Ishikawa (cell line): Measurements from ENCODE around the gene ASTN2.

Experiments
- CEBPB ChIP-seq: IDR thresholded peaks from 2 replicates; pipeline ENCODE4 v1.6.1; 2012
- CREB1 ChIP-seq: IDR thresholded peaks from 2 replicates; pipeline ENCODE4 v1.6.1; 2012; ENCODE audit warnings: low read depth
- EGR1 ChIP-seq: IDR thresholded peaks from 2 replicates; pipeline ENCODE4 v1.6.1; 2012
- EP300 ChIP-seq: IDR thresholded peaks from 2 replicates; pipeline ENCODE4 v1.6.1; 2012; ENCODE audit warnings: borderline replicate concordance
- FOXM1 ChIP-seq: IDR thresholded peaks from 2 replicates; pipeline ENCODE4 v1.6.1; 2012; ENCODE audit warnings: low read depth, borderline replicate concordance
- MAX ChIP-seq: IDR thresholded peaks from 2 replicates; pipeline ENCODE4 v1.6.1; 2012
- NFIC ChIP-seq: IDR thresholded peaks from 2 replicates; pipeline ENCODE4 v1.6.1; 2012
- RAD21 ChIP-seq: IDR thresholded peaks from 2 replicates; pipeline ENCODE4 v1.6.1; 2012; ENCODE audit warnings: low read depth
- REST ChIP-seq: IDR thresholded peaks from 2 replicates; pipeline ENCODE4 v1.6.1; 2012; ENCODE audit warnings: low read depth, mild to moderate bottlenecking
- TAF1 ChIP-seq: IDR thresholded peaks from 2 replicates; pipeline ENCODE4 v1.6.1; 2012; ENCODE audit warnings: low read depth, mild to moderate bottlenecking
- TCF12 ChIP-seq: IDR thresholded peaks from 2 replicates; pipeline ENCODE4 v1.6.1; 2012; ENCODE audit warnings: low read depth
- TEAD4 ChIP-seq: IDR thresholded peaks from 2 replicates; pipeline ENCODE4 v1.6.1; 2012
- USF1 ChIP-seq: IDR thresholded peaks from 2 replicates; pipeline ENCODE4 v1.6.1; 2012
- YY1 ChIP-seq: IDR thresholded peaks from 2 replicates; pipeline ENCODE4 v1.6.1; 2012; ENCODE audit warnings: low read depth
- ZBTB7A ChIP-seq: IDR thresholded peaks from 2 replicates; pipeline ENCODE4 v1.6.1; 2012; ENCODE audit warnings: low read depth

The ASTN2 gene

GRCh38 chr9:117000834-117001233 lies 414.0 kb downstream of the ASTN2 start:
- no peak for TF ChIP-seq TCF12
- TF ChIP-seq RAD21 = no peak
- no peak for TF ChIP-seq FOXM1
- no peak for TF ChIP-seq EGR1
- no peak for TF ChIP-seq TEAD4
- no peak for TF ChIP-seq CREB1
- TF ChIP-seq ZBTB7A = no peak
- TF ChIP-seq TAF1 = no peak
- no peak for TF ChIP-seq USF1
- no peak for TF ChIP-seq CEBPB
- no peak for TF ChIP-seq REST

- no peak for TF ChIP-seq EP300
- no peak for TF ChIP-seq ZBTB7A
- no peak for TF ChIP-seq USF1
- TF ChIP-seq REST = no peak
- no peak for TF ChIP-seq TAF1
- no peak for TF ChIP-seq RAD21
- no peak for TF ChIP-seq TCF12
- TF ChIP-seq YY1 = no peak
- no peak for TF ChIP-seq FOXM1
- no peak for TF ChIP-seq TEAD4
- no peak for TF ChIP-seq CREB1
These were observed 414.6 kb downstream of the ASTN2 start for GRCh38 chr9:117000196-117000723.

GRCh38 chr9:116998305-116998704 lies 416.6 kb downstream of the ASTN2 start:
- TF ChIP-seq REST (peak; percentile 88), ZBTB7A (no peak)

- TF ChIP-seq TCF12 = no peak
- no peak for TF ChIP-seq FOXM1
- TF ChIP-seq ZBTB7A = no peak
- TF ChIP-seq EP300 = no peak
- no peak for TF ChIP-seq NFIC
- TF ChIP-seq USF1 = no peak
- TF ChIP-seq EGR1 = no peak
- TF ChIP-seq TEAD4 = no peak
- no peak for TF ChIP-seq CEBPB
- TF ChIP-seq YY1 = no peak
- TF ChIP-seq TAF1 = no peak
- no peak for TF ChIP-seq CREB1
- no peak for TF ChIP-seq MAX
- no peak for TF ChIP-seq RAD21
- no peak for TF ChIP-seq REST
These were observed 422.0 kb downstream of the ASTN2 start for GRCh38 chr9:116992865-116993264.
